Prostate gland (tissue), 2 donors: ENCODE results near the gene GPR151. TPM values are rescaled to one million over a fixed set of nuclear protein-coding genes. Genes with fewer than 3 reads are reported as not detected.

Experiments used
- DNase-seq: peaks from one replicate; pipeline ENCODE4 v3.0.0-alpha.2; 2019; ENCODE audit warnings: low spot score
- H3K27ac ChIP-seq, 2 donors: fragments of 200-600 bp; sonication (generic); 2 replicates each; pipeline ENCODE4 v1.5.1; 2017 to 2019
- H3K27me3 ChIP-seq: fragments of 200-600 bp; sonication (generic); replicated peaks from 2 replicates; pipeline ENCODE4 v1.5.1; 2019; ENCODE audit not compliant: insufficient read depth
- H3K36me3 ChIP-seq, 2 donors: fragments of 200-600 bp; sonication (generic); 1 replicate in 1 of 2; 2 replicates in 1 of 2; pipeline versions ENCODE4 v1.5.1 to v1.8.1; 2017 to 2019
- H3K4me1 ChIP-seq: fragments of 200-600 bp; sonication (generic); replicated peaks from 2 replicates; pipeline ENCODE4 v1.5.1; 2019
- H3K4me3 ChIP-seq, 2 donors: fragments of 200-600 bp; sonication (generic); 2 replicates each; pipeline ENCODE4 v1.5.1; 2017 to 2019
- H3K9me3 ChIP-seq: fragments of 200-600 bp; sonication (generic); 2 replicates; pipeline ENCODE4 v1.5.1; 2017
- CTCF ChIP-seq, 4 experiments: fragments of 200-600 bp in 2 of 4; fragments of 450-650 bp in 2 of 4; sonication (generic) in 2 of 4; IDR thresholded peaks; 1 replicate in 3 of 4; 2 replicates in 1 of 4; pipeline ENCODE4 v1.5.1; 2016 to 2019; ENCODE audit warnings: antibody characterized with exemption in 4 of 4, mild to moderate bottlenecking in 2 of 4, moderate library complexity in 2 of 4
- POLR2A ChIP-seq: fragments of 450-650 bp; IDR thresholded peaks from one replicate; pipeline ENCODE4 v1.6.1; 2016; ENCODE audit warnings: antibody characterized with exemption, mild to moderate bottlenecking
- POLR2AphosphoS5 ChIP-seq: sonication (generic); formaldehyde crosslinking; IDR thresholded peaks from one replicate; pipeline ENCODE4 v1.6.1; 2017; ENCODE audit warnings: antibody characterized with exemption
- WGBS: methylation state at CpG from one replicate; pipeline ENCODE4 v1.1.5; 2018; 5-methylcytosine and 5-hydroxymethylcytosine counted together
- intact Hi-C: fragments of 100-400 bp; cut with DNase I; formaldehyde crosslinking; loops from one replicate; pipeline ENCODE4 v1.14.2; 2022
- small RNA-seq, 2 donors: library from RNA; depleted of rRNA; stranded (forward); fragments of <200 nt; gene quantifications; one replicate each; pipeline ENCODE3, GENCODE V24; 2016
- total RNA-seq, 2 donors: library from RNA; depleted of rRNA; stranded (reverse); fragments of >200 nt; gene quantifications; one replicate each; pipeline ENCODE4 v1.1.0, GENCODE V29; 2016

Gene GPR151
- total RNA-seq, 2 donors from 2014 or later = not detected

GRCh38 chr5:146466521-146467349, 49.3 kb downstream of the GPR151 start:
- TF ChIP-seq CTCF (IDR thresholded peaks at IDR 0.05) (peak in 3 of 4 experiments; percentile 24 to 40 (median 29)), POLR2AphosphoS5 (no peak), POLR2A (no peak)
- no peak overlapping the region for H3K4me3 ChIP-seq
- WGBS = 61% methylated on average over 3 of the region's 3 CpGs
- no peaks in the 10 kb centered on the region for H3K4me1 ChIP-seq
- no peak for DNase-seq
- no peaks in the 10 kb centered on the region for H3K27me3 ChIP-seq
- H3K9me3 ChIP-seq = no peaks in the 10 kb centered on the region
- no peak overlapping the region for H3K27ac ChIP-seq
- intact Hi-C loops = no loop called here
- H3K36me3 ChIP-seq = peaks cover 0 to 7% of the 10 kb centered on the region in 2 donors

- Histone ChIP-seq H3K4me3 (no peak overlapping the region), H3K9me3 (no peaks in the 10 kb centered on the region), H3K4me1 (no peaks in the 10 kb centered on the region), H3K27me3 (no peaks in the 10 kb centered on the region), H3K27ac (no peak overlapping the region), H3K36me3 (peaks cover 0 to 4% of the 10 kb centered on the region in 2 donors)
- no peak for TF ChIP-seq POLR2A
- TF ChIP-seq POLR2AphosphoS5 = no peak
- TF ChIP-seq CTCF (IDR thresholded peaks at IDR 0.05) = no peak
- 89% methylated on average over 6 of the region's 6 CpGs for WGBS
- intact Hi-C loops = no loop called here
- no peak for DNase-seq
Measured at GRCh38 chr5:146463446-146463845, 52.5 kb downstream of the GPR151 start.

Small RNA genes lying within 50 kb of the gene (small RNA-seq; reads per million reads assigned to genes)
- gene RF02271 = 0 reads per million in 2 donors

Other genes with a start within 250 kb of the GPR151 start
- gene POU4F3, start 177.4 kb downstream of the GPR151 start, total RNA-seq = not detected
- 10 to 100 TPM; 41.4 to 83.0 TPM for gene TCERG1, start 68.9 kb downstream of the GPR151 start, total RNA-seq